PC-3 (cell line): ENCODE data around the gene RET.

ENCODE experiments used
- EZH2 ChIP-seq: fragments of 300-600 bp; sonication (generic); IDR thresholded peaks from one replicate; pipeline ENCODE4 v1.6.1; 2017; ENCODE audit warnings: antibody characterized with exemption, mild to moderate bottlenecking, low read length; ENCODE audit not compliant: unreplicated experiment
- TF ChIP-seq, protein P1 (sequence below): fragments of 300-600 bp; sonication (generic); conservative IDR thresholded peaks from 2 replicates; pipeline ENCODE4 v1.5.1; 2017; ENCODE audit warnings: antibody characterized with exemption, low read depth, mild to moderate bottlenecking, low read length

DNA sequence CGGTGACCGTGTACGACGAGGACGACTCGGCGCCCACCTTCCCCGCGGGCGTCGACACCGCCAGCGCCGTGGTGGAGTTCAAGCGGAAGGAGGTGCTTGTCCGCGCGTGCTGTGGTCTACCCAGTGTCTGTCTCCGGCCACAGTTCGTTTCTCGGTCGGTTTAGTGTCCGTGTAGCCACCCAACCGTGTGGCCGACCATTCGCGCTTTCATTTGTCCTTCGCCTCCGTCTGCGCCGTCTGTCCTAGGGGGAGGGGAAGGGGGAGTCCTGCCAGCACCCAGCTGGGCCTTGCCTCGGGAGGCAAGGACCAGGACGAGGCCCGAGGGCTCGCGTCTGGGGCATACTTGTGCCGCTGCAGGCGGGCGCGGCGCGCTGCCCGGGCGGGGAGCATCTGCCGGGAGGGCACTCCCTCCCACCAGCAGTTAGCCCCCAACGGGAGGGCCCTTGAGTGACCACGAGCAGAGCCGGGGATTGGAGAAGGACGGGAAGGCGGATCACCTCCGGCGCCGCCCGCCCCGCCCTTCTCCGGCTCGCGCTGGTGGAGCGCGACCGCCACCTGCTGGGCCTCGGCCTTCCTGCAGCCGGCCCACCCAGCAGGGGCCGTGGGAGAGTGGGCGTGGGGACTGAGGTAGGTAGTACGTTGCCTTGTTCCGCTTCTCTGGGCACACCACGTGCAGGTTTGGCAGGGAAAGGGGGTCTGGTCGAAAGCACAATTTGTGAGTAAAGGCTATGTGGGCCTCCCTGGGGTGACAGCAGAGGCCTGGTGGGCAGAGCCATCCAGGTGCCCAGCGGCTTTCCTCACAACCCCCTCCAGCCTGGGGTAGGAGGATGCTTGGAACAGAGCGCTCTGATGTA is 28.5 kb downstream of the RET start:
- TF ChIP-seq, protein P1, sequence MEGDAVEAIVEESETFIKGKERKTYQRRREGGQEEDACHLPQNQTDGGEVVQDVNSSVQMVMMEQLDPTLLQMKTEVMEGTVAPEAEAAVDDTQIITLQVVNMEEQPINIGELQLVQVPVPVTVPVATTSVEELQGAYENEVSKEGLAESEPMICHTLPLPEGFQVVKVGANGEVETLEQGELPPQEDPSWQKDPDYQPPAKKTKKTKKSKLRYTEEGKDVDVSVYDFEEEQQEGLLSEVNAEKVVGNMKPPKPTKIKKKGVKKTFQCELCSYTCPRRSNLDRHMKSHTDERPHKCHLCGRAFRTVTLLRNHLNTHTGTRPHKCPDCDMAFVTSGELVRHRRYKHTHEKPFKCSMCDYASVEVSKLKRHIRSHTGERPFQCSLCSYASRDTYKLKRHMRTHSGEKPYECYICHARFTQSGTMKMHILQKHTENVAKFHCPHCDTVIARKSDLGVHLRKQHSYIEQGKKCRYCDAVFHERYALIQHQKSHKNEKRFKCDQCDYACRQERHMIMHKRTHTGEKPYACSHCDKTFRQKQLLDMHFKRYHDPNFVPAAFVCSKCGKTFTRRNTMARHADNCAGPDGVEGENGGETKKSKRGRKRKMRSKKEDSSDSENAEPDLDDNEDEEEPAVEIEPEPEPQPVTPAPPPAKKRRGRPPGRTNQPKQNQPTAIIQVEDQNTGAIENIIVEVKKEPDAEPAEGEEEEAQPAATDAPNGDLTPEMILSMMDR = peak; percentile 98
- no peak for TF ChIP-seq EZH2
